GM04504 (cell line): ENCODE measurements around the gene KIF26B.
"Not testable (repeated sequence)": the region's sequence is repeated elsewhere in the genome, so short reads cannot be mapped to it uniquely, and the experiment has no call there.

ENCODE experiments used
- DNase-seq: peaks from one replicate; pipeline ENCODE4 v3.0.0-alpha.2; 2012; ENCODE audit warnings: low read depth

The KIF26B gene

GRCh38 chr1:245701631-245702030, 546.8 kb downstream of the KIF26B start:
- DNase-seq: no peak

GRCh38 chr1:245702346-245702745, 547.6 kb downstream of the KIF26B start:
- DNase-seq: no peak

GRCh38 chr1:245704341-245704740, 549.6 kb downstream of the KIF26B start:
- DNase-seq: no peak

GRCh38 chr1:245704765-245705164, 550.0 kb downstream of the KIF26B start:
- no peak for DNase-seq

- no peak for DNase-seq
These were observed 553.2 kb downstream of the KIF26B start for GRCh38 chr1:245707941-245708340.

GRCh38 chr1:245710961-245711903, 556.4 kb downstream of the KIF26B start:
- DNase-seq: no peak

- not testable (repeated sequence) for DNase-seq
These were observed 559.2 kb downstream of the KIF26B start for GRCh38 chr1:245714027-245714426.

GRCh38 chr1:245715291-245715701, 560.5 kb downstream of the KIF26B start:
- no peak for DNase-seq

- peak; percentile 69 for DNase-seq
These were observed 561.2 kb downstream of the KIF26B start for GRCh38 chr1:245715970-245716369.

- DNase-seq: no peak
These were observed 561.8 kb downstream of the KIF26B start for GRCh38 chr1:245716561-245716960.

GRCh38 chr1:245717611-245718010, 562.8 kb downstream of the KIF26B start:
- DNase-seq: no peak

- no peak for DNase-seq
These were observed 563.3 kb downstream of the KIF26B start for GRCh38 chr1:245718123-245718522.

- no peak for DNase-seq
These were observed 564.2 kb downstream of the KIF26B start for GRCh38 chr1:245718951-245719350.

- DNase-seq: no peak
These were observed 566.7 kb downstream of the KIF26B start for GRCh38 chr1:245721488-245721887.

GRCh38 chr1:245728035-245728434, 573.2 kb downstream of the KIF26B start:
- not testable (repeated sequence) for DNase-seq

GRCh38 chr1:245730801-245731200, 576.0 kb downstream of the KIF26B start:
- DNase-seq: no peak

GRCh38 chr1:245740336-245740735, 585.6 kb downstream of the KIF26B start:
- not testable (repeated sequence) for DNase-seq

GRCh38 chr1:245742896-245743295, 588.1 kb downstream of the KIF26B start:
- no peak for DNase-seq

GRCh38 chr1:245748240-245748639, 593.5 kb downstream of the KIF26B start:
- no peak for DNase-seq

- DNase-seq: no peak
These were observed 593.9 kb downstream of the KIF26B start for GRCh38 chr1:245748646-245749045.

- no peak for DNase-seq
These were observed 594.3 kb downstream of the KIF26B start for GRCh38 chr1:245749053-245749452.

- no peak for DNase-seq
These were observed 595.5 kb downstream of the KIF26B start for GRCh38 chr1:245750261-245750660.

GRCh38 chr1:245751116-245751515, 596.3 kb downstream of the KIF26B start:
- peak; percentile 24 for DNase-seq
